GM12875 (cell line): Measurements from ENCODE around the gene ARNT2.

Source experiments
- H3K4me3 ChIP-seq: one replicate; pipeline ENCODE4 v1.5.1; 2011; ENCODE audit warnings: low read depth, low read length, control low read depth
- CTCF ChIP-seq: IDR thresholded peaks from 2 replicates; pipeline ENCODE4 v1.5.1; 2011; ENCODE audit warnings: low read depth, mild to moderate bottlenecking, control low read depth, inconsistent platforms, low read length, moderate library complexity, borderline replicate concordance; ENCODE audit not compliant: insufficient read depth

The ARNT2 gene

GRCh38 chr15:80501476-80501875 is 97.3 kb downstream of the ARNT2 start:
- no peak overlapping the region for H3K4me3 ChIP-seq
- no peak for TF ChIP-seq CTCF

- no peak for TF ChIP-seq CTCF
Measured at GRCh38 chr15:80502782-80503181, 98.6 kb downstream of the ARNT2 start.

DNA sequence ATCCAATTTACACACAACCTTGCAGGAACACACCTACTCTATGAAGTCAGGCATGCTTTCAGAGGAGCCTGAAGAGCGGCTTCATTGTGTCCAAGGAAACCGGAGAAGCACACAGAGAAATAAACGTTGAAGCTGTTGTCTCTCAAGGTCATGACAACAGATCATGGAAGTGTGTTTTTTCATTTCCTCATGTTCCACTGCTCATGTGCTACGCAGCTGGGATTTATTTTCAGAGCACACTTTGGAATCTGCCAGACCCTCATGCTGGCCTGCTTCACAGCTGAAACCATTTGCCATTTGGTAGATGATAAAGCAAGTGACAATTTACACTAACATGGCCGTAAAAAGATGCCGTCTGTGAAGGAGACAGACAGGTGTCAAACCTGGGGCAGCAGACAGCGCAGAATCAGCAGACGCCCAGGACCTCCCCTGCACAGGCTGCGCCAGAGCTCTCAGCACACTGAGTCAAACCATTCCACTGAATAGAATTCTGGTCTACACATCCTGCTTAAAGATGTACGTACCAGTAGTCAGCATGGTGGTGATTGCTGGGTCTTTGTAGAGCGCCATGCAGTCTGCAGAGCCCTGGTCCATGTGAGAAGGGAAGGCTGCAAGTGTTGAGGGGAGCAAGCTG is 99.3 kb downstream of the ARNT2 start:
- no peak for TF ChIP-seq CTCF
- no peak overlapping the region for H3K4me3 ChIP-seq

More at GRCh38 chr15:80502782-80503181, 98.6 kb downstream of the ARNT2 start:
- H3K4me3 ChIP-seq, result no peak overlapping the region

DNA sequence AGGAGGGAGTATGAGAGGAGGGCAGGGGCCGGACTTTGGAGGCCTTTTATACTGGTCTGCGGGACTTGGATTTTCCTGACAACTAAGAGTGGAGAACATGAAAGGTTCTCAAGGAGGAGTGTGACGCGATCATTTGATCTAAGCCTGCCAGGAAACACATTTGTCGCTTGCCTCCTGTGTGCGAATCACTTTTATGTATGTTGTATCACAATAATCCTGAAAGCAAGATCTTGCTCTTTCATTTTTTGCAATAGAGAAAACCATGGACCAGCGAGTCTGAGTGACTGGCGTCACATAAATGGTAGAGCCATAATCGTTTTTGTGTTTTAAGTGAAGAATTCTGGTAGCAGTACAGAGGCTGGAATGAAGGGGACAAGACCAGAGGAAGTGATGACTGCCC is 100.7 kb downstream of the ARNT2 start:
- no peak for TF ChIP-seq CTCF
- H3K4me3 ChIP-seq, result no peak overlapping the region

- no peak overlapping the region for H3K4me3 ChIP-seq
- no peak for TF ChIP-seq CTCF
Measured at GRCh38 chr15:80506286-80506893, 102.2 kb downstream of the ARNT2 start.

GRCh38 chr15:80507131-80507530 is 102.9 kb downstream of the ARNT2 start:
- H3K4me3 ChIP-seq, result no peak overlapping the region
- no peak for TF ChIP-seq CTCF
